ENCODE measurements around the gene LCN10. TPM values are rescaled to one million over a fixed set of nuclear protein-coding genes. Genes with fewer than 3 reads are reported as not detected.

Gene LCN10
- total RNA-seq, 1 donor from 2014 or later: not detected

- no peak for FAIRE-seq
- peak; percentile 72 to 75 for DNase-seq (ENCODE audit: low spot score in 2 of 2)
Measured at GRCh38 chr9:136740971-136741882, 1.5 kb downstream of the LCN10 start.

DNA sequence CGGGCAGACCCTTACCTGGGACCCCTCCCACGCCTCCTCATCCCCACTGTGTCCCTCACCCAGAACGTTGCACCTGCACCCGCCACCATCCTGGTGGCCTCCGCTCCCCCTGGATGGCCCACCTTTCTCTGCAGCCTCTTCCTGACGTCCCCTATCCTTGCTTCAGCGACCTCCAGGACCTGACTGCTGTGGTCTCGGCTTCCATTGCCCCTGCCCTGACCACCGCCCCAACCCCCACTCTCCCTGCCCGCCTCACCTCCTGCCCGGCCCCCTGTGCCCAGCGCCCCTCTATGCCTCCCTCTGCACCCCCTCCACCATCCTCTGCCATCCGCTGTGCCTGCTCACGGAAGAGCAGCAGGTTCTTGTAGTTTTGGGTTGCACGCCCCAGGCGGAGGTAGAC is 2.2 kb downstream of the LCN10 start:
- DNase-seq (ENCODE audit: low spot score in 2 of 2) (no peak), FAIRE-seq (no peak)

GRCh38 chr9:136740069-136740468 is 2.7 kb downstream of the LCN10 start:
- DNase-seq (ENCODE audit: low spot score in 2 of 2): no peak
- no peak for FAIRE-seq

DNA sequence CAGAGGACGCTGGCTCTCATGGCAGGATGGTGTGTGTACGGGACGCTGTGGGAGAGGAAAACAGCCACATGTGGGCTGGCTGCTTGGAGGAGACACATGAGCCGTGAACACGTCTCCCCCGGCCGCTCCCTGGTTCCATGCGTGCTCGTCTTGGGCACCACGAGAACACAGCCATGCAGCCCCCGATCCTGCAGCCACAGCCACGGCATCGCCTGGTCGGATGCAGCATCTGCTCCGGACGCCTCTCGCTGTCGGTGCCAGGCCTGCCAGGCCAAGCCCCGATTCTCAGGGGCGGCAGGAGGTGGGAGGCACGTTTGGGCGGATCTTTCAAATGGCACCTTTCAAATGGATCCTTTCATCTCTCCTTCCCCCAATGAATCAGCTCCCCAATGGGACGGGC is 3.2 kb downstream of the LCN10 start:
- no peak for FAIRE-seq
- no peak for DNase-seq (ENCODE audit: low spot score in 2 of 2)

DNA sequence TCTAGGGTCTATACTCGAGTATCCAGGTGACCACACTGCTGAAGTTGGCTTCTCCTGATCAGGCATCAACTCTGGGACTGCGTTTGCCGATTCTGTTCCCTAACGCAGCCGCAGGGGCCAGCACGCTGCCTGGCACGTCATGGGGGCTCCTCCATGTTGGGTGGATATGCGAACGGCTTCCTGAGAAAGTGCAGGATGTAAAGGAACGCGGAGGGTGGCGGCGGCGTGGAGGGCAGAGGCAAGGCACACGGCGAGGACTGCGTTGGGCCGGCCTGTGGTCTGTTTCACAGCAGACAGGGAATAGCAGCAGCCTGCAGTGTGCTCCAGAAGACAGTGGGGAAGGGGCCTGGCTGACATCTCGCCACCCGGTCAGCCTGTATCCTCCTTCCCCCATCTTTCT is 3.8 kb downstream of the LCN10 start:
- FAIRE-seq (no peak), DNase-seq (ENCODE audit: low spot score in 2 of 2) (no peak)

DNA sequence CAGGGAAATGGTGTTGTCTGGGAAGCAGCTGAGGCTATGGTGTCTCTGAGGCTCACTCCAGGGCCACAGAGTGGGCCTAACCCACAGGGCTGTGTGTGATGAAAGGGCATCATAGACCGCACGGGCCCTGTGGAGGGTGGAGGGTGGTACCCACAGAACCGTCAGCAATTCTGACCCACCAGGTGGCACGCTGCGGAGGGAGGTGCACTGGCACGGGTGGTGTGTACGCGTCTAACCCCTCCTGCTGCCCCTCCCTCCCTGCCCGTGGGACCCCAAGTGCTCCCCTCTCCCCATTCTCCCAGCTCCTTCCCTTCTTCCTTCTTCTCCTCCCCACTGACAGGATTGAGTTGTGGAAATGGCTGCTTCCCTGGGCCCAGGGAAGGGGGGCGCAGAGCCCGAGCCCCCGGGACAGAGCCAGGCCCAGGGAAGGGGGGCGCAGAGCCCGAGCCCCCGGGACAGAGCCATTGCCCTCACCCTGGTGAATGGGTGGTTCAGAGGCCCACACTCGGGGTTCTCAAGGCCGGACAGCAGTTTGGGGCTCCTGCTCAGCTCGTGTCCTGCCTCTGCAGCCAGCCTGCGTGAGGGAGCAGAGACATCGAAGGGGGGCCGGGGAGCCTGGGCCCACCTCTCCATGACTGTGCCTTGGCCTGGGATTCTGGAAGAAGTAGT is 6.8 kb downstream of the LCN10 start:
- FAIRE-seq (no peak), DNase-seq (ENCODE audit: low spot score in 2 of 2) (no peak)

DNA sequence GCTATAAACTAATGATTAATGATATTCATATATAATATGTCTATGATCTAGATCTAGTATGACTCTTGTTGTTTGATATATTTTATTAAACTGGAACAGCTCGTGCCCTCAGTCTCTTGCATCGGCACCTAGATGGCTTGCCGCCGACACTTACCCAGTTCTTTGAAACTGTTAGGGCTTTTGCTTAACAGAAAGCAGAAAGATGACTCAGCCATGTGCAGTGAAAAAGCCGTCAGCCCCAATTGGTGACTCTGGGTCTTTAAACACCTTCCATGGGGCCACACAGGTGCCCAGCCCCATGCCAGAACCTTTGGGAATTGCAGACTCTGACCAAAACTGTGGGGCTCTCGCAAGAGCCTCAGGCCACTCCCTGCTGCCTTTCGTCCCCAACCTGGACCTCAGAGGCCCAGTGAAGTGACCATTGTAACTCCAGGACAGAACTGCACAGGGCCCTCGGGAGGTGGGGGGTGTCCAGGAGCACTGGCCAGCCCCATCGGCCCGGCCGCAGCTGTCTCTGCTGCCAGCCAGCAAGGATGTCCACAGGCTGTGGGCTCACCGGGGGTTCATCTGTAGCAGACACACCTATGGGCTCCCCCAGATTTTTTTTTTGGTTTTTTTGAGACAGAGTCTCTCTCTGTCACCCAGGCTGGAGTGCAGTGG is 7.8 kb downstream of the LCN10 start:
- no peak for FAIRE-seq
- DNase-seq (ENCODE audit: low spot score in 2 of 2): no peak

GRCh38 chr9:136733611-136734010 is 9.1 kb downstream of the LCN10 start:
- DNase-seq (ENCODE audit: low spot score in 2 of 2) (no peak), FAIRE-seq (no peak)

- no peak for FAIRE-seq
Measured at GRCh38 chr9:136732444-136733178, 10.1 kb downstream of the LCN10 start.

DNA sequence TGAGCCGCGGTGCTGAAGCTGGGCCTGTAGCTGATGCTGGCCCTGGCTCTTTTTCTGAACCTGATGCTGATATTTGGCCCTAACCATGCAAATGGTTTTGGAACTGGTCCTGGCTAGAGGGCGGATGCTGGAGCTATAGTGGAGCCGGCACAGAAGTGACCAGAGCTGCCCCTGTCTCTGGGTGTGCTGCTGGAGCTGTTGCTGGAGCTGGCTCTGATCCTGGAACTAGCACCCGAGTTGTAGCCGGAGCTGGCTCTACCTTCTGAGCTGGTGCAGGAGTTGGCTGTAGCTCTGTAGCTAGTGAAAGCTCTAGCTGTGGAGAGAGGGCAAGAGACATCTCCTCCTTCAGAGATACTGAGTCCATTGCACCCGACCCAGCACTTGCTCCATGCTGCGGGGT is 12.8 kb downstream of the LCN10 start:
- DNase-seq (ENCODE audit: low spot score in 2 of 2) (no peak), FAIRE-seq (no peak)

More at GRCh38 chr9:136732444-136733178, 10.1 kb downstream of the LCN10 start:
- DNase-seq (ENCODE audit: low spot score in 2 of 2): no peak

DNA sequence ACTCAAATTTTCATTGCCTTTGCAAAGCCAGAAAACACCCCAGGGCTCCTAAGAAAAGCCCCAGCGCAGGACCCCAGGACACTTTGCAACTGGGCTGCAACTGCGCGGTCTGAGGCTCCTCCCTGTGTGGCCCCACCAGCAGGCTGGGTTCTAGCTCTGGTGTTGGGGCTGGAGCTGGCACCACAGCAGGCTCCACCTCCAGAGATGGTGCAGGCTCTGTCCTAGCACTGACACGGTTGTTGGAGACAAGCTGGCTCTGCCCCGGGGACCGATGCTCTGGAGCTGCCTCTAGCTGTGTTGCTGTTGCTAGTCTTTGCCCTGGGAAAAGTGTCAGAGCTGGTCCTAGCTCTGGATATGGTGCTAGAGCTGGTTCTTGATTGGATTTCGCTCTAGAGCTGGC is 13.6 kb downstream of the LCN10 start:
- no peak for DNase-seq (ENCODE audit: low spot score in 2 of 2)
- FAIRE-seq: no peak

DNA sequence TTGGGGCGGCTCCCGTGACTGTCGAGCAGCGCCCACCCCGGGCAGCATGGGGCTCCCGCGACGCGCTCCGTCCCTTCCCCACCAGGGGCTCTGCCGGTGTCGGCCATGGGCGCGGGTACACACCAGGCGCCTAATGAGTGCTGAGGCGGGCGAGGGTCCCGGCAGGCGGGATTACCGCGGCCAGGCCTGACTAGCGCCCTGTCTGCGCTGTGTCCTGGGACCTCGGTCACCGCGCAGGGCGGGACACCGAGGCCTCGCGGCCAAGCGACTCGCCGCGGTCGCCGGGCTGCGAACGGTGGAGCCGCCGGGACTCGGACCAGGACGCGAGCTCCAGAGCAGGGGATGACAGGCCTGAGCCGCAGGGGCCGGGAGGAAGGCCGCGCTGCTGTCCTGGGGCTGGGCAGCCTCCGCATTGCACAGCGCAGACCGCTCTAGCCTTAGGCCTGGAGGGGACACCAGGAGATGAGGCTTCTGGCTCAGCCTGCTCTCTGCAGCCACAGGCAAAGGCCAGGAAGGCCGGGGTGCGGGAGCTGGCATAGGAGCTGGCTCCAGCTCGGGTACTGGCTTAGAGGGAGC is 14.1 kb downstream of the LCN10 start:
- DNase-seq (ENCODE audit: low spot score in 2 of 2): no peak
- FAIRE-seq: no peak

- FAIRE-seq (no peak), DNase-seq (ENCODE audit: low spot score in 2 of 2) (peak; percentile 98 to 99)
Measured at GRCh38 chr9:136728080-136728547, 14.6 kb downstream of the LCN10 start.

DNA sequence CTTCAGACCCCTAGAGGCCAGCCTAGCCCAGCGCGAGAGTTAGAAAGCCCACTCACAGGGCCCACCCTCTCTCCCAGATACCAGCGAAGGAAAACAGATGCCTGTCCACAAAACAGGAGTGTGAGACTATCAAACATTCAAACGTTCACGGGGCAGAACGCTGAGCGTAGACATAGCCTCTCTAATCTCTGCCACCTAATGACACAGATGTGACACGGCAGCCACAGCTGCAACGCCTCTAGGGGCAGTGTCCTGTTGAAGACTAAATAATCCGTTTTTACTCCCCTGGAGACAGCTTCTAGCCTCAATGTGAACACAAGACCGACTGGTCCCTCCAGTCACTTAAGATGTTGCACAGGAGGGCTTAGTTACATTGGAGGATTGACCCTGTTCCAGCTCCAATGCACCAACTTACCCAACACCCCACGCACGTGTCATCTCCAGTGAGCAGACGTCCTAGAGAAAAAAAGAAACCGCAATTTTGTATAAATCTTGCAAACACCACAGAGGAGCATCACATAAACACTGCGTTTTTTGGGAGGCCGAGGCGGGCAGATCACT is 16.0 kb downstream of the LCN10 start:
- DNase-seq (ENCODE audit: low spot score in 2 of 2): no peak
- FAIRE-seq: no peak

- DNase-seq (ENCODE audit: low spot score in 2 of 2) (no peak), FAIRE-seq (no peak)
Measured at GRCh38 chr9:136726118-136726517, 16.6 kb downstream of the LCN10 start.

GRCh38 chr9:136725612-136726011 is 17.1 kb downstream of the LCN10 start:
- FAIRE-seq (no peak), DNase-seq (ENCODE audit: low spot score in 2 of 2) (no peak)

- DNase-seq (ENCODE audit: low spot score in 2 of 2): no peak
- no peak for FAIRE-seq
Measured at GRCh38 chr9:136724772-136725171, 18.0 kb downstream of the LCN10 start.

DNA sequence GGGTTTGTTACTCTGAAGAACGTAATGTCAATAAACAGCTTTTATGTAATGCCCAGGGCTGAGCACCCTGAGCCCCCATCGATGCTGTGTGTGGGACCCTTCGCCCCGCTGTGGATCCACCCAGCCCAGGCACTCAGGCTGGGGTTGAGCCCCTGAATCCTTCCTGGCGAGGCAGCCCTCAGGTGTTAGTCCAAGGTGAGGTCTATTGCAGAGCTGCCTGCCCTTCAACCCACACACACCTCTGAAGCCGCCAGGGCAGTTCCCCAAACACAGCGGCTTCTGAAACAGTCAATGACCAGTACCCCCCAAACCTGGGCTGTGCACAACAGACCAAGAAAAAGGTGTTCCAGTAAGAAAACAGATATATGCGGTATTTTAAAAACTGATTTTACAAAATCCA is 18.8 kb downstream of the LCN10 start:
- no peak for DNase-seq (ENCODE audit: low spot score in 2 of 2)
- FAIRE-seq: no peak

DNA sequence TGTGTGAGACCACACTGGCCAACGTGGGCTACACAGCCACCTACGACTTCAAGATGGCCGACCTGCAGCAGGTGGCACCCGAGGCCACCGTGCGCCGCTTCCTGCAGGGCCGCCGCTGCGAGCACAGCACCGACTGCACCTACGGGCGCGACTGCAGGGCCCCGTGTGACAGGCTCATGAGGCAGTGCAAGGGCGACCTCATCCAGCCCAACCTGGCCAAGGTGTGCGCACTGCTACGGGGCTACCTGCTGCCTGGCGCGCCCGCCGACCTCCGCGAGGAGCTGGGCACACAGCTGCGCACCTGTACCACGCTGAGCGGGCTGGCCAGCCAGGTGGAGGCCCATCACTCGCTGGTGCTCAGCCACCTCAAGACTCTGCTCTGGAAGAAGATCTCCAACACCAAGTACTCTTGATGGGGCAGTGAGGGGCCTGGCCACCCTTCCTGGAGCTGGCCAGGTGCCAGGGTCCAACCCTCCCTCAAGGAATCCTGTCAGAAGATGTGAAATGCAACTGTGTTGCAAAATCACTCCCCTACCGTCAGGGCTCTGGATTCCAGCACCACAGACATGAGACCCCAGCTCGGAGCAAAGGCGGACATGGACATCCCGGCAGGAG is 19.3 kb downstream of the LCN10 start:
- FAIRE-seq: no peak

More for the DNA sequence above, 19.3 kb downstream of the LCN10 start:
- no peak for DNase-seq (ENCODE audit: low spot score in 2 of 2)
